LoVo (cell line): Measurements from ENCODE around the gene SAMD3.
"Not testable (repeated sequence)": the region's sequence is repeated elsewhere in the genome, so short reads cannot be mapped to it uniquely, and the experiment has no call there.

Experiments used
- DNase-seq: peaks from one replicate; pipeline ENCODE4 v3.0.0-alpha.2; 2016; ENCODE audit warnings: low spot score

SAMD3 gene

GRCh38 chr6:130173377-130174004 lies 49.3 kb downstream of the SAMD3 start:
- not testable (repeated sequence) for DNase-seq

GRCh38 chr6:130170160-130170559 lies 52.6 kb downstream of the SAMD3 start:
- not testable (repeated sequence) for DNase-seq

GRCh38 chr6:130167655-130168054 lies 55.1 kb downstream of the SAMD3 start:
- DNase-seq: no peak

- no peak for DNase-seq
Observed at GRCh38 chr6:130164251-130164650, 58.5 kb downstream of the SAMD3 start.

DNA sequence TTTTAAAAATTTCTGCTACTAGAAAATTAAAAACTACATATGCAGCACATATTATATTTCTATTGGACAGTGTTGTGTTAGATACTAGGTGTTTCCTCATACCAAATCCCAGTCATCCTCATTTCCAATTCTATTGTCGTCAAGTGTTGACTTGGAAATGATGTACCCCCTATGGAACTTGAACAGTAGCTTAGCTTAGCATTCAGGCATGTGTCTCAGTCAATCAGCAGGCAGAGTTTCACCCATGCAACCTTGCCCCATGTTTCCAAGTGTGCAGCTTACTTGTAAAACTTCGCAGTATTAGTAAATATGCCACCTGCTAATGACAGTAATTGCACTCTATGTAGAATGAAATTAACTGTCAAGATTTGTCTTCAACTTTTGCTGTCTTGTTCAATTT lies 59.5 kb downstream of the SAMD3 start:
- DNase-seq: no peak

DNA sequence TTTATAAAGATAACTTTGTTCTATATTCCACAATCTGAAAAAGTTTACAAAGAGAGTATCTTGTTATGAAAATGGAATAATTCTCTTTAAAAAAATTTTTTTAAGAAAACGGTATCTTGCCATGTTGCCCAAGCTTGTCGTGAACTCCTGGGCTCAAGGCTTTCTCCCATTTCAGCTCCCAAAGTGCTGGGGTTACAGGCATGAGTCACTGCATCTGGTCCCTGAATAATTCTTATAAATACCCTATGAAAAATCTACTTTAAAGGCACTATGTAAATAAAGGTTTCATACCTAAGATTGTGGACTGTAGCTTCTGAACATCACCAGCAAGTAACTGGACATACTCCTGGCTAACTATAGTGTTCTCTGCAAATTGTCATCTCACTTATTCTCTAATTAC lies 60.3 kb downstream of the SAMD3 start:
- DNase-seq: no peak

DNA sequence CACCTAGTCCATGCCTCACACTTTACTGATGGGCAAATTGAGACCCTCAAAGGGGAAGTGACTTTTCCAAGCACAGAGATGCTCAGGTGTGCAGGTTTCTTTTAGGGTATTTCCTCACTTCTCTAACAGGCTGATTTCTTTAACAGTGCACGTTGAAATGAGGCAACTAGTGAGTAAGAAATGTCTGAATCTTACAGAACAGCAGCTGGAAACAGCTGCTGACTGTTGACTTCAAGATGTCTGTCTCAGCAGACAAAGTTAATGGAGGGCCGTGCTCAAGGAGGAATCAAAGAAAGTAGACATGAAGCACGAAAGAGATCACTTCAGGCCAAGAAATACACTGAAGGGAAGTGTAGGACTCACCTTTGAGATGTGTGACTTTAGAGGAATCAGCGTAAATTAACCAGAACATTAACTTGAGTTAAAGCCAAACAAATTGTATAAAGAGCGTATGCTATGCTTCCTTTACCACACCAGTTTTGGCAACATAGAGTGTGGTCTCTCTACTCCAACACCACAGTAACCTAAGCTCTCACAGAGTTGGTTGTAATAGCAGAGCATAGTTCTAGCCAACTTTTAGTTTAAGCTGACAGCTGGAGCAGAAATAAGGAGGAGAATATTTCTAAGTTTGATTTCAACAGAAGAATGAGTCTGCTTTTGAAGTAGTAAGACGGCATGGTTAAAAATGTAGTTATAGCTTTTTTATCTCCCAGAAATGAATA lies 60.9 kb downstream of the SAMD3 start:
- DNase-seq: no peak

GRCh38 chr6:130159956-130160355 lies 62.8 kb downstream of the SAMD3 start:
- DNase-seq: no peak

GRCh38 chr6:130158548-130158947 lies 64.2 kb downstream of the SAMD3 start:
- no peak for DNase-seq

DNA sequence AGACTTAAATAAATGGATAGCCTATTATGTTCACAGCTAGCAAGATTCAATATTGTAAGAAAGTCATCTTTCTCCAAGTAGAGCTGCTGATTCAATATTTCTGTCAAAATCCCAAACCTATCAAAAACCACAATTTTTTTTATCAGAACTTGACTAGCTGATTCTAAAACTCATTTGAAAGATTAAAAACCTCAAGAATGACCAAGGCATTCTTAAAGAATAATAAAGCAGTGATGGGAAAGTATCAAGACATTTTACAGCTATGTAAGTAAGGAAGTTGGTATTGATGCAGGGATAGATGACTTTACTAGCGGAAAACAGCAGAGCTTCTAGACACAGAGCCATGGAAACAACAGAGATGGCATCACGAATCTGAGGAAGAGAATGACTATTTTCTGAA lies 64.7 kb downstream of the SAMD3 start:
- DNase-seq: no peak

- no peak for DNase-seq
Observed at GRCh38 chr6:130156908-130157307, 65.8 kb downstream of the SAMD3 start.

DNA sequence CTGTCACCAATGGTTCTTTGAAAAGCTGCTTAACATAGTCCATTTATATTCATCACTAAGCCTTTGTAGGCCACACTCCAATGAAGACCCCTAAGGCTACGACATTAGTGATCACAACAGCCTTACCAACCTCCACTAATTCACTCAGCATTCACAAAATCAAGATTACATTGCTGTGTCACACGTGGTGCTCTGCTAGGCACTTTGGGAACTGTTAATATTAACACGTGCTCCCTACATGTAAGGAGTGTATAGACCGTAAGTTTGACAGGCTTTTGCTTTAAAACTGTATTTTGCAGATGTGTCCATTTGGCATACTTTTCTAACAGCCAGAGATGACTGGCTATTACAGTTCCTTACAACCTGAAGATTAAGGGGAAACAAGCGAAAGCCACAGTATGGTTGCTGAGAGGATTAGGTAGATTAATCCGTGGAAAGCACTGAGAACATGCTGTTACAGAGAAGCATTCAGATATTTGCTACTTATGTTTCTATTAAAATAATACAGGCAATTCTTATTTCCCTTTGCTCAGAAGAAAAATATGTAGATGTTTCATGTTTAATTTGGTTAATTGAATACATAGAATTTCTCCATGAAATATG lies 69.7 kb downstream of the SAMD3 start:
- DNase-seq: no peak

DNA sequence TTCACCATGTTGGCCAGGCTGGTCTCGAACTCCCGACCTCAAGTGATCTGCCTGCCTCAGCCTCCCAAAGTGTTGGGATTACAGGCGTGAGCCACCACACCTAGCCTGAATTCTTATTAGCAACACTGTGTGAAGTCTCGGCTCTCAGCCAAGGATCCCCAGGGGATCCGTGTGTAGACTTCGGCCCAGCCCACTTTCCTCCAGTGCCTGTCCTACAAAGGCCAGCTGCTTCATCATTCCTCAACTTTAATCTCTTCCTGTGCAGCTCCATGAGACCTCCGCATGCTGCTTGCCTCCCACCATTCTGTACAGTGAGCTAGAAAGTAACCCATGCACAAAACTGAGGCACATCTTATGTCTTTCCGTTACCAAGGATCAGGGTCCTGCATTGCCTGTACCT lies 71.8 kb downstream of the SAMD3 start:
- no peak for DNase-seq

- DNase-seq: not testable (repeated sequence)
Observed at GRCh38 chr6:130149016-130149415, 73.7 kb downstream of the SAMD3 start.

DNA sequence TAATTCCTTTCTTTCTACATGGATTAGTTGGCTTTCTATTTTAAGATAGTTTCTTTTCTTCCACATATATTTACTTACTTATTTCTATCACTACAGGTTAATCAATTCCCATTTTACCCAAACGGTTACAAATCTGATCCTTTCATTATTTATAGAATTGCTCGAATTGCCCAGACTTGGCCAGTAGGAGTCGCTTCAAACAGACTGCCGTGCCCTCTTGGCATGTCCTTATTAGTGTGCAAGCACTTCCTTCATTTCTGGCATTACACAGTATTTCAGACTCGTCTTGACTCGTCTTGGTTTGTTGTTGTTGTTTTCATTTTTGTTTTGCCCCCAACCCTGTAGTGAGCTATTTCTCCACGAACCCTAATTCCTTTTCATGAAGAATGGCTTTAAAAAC lies 74.6 kb downstream of the SAMD3 start:
- no peak for DNase-seq

DNA sequence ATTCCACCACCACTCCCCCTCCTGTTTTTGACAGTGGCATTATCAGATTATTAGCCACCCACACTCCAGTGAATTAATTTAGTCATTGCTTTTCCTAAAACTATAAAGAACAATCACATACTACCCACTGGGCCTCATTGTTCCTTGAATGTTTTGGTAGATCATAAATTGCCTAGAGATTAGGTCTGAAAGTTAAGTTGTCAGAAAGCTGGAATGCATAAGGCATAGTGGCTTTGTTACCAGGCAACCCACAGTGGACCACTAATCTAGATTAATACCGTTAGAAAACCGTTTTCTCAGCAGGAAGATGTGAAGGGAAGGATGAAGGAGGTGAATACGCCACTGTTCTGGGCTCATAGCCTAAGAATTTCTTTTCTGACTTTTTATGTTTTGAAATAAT lies 75.6 kb downstream of the SAMD3 start:
- DNase-seq: no peak

DNA sequence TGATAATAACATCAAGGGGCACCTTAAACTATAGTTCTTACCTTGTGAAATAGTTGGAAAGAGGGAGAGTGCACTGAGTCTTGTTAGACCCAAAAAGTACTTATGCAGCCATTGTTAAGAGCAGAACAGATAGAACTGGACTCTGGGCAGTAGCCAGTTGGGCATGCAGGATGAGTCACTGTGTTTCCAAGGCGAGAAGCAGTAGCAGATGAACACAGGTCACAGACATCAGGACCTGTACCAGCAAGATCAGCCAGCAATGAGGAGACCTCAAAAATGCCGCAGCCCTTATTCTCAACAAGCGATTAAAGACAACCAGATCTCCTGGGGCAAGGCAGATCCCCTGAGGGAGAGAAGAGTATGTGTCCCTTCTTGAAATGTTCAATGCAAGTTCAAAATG lies 79.0 kb downstream of the SAMD3 start:
- DNase-seq: no peak

DNA sequence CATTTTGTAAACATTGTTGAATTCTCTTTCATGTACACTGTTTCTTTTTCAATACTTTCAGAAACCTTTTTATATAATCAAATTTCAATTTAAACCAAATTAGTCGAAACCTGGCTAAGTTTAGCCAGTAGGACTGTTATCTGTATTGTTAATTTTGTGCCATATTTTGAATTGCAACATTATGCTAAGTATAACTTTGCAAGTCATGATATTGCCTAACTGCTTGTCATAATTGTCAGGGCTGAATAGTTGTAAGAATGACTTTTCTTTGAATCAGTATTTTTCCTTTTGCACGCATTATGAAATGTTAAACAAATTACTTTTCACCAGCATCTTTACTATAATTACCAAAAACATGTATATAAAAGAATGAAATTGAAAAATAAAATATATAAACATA lies 82.7 kb downstream of the SAMD3 start:
- DNase-seq: no peak

DNA sequence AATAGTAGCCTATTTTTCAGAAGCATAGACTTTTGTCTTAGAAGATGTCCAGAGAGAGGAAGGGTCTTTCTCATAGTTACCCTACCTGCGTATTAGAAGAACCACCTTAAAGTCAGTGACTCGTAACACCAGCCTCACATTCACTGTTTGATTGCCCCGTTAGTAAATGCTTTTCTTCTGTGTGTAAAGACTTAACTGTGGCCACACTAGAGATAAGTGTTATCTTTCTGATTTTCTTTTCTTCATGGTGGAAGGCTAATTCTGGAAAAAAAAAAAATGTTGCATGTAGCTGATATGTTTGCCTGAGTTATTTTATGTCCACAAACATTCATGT lies 83.9 kb downstream of the SAMD3 start:
- no peak for DNase-seq

DNA sequence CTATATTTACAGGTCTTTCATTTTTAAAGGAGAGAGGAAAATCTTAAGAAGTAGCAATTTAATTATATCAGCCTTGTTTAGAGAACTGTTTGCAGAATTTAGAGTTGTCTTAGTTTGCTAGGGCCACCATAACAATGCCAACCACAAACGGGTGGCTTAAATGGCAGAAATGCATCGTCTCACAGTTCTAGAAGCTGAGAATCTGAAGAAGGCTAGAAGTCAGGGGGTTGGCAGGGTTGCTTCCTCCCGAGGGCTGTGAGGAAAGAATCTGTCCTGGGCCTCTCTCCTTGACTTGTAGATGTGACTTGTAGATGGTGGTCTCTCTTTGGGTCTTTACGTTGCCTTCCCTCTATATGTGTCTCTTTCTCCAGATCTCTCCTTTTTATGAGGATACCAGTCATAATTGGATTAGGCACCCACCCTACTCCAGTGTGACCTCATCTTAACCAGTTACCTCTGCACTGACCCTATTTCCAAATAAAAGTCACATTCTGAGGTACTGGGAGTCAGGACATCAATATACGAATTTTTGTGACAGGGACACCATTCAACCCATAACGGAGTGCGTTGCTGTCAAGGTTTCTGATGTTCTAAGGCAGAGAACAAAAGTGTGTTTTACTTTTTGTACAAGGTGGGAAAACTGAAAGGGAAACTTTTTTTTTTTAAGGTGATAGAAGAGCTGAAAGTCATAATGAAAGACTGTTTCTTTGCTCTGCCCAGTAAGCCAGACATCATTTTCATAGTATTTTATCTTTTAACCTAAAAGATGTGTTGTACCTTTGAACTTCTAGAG lies 84.4 kb downstream of the SAMD3 start:
- DNase-seq: no peak

DNA sequence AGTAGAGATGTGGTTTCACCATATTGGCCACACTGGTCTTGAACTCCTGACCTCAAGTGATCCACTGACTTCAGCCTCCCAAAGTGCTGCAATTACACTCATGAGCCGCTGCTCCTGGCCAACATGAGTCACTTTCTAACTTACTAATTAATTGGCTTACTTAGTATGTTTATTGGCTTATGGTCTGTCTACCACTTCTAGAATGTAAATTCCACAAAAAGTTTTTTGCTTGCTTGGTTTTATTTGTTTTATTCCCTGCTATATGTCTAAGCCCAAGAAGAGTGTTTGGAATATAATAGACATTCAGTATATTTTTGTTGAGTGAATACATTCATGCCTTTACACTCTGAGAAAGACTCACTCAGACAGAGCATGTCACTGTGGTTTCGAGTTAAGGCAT lies 86.0 kb downstream of the SAMD3 start:
- DNase-seq: no peak

DNA sequence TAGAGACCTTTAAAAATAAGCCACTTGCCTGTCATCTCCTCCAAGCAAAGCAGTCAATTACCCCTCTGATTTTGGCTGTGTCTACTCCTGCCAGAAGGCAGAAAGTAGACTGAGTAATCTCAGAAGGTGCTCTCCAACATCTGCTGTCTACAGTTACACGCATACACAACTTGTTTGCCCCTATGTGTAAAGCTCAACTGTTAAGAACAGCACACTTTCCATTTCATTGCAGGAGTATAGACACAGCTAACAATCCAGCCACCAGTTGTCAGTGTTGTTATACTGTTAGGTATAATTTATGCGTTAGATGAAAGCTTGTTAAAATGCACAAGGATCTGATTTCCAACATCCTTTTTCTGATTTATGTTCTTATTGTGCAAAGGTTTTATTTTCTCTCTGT lies 88.2 kb downstream of the SAMD3 start:
- no peak for DNase-seq

GRCh38 chr6:130132286-130132701 lies 90.5 kb downstream of the SAMD3 start:
- DNase-seq: no peak
